GM04504 (cell line): ENCODE measurements around the gene CRYGN.

ENCODE experiments used
- DNase-seq: peaks from one replicate; pipeline ENCODE4 v3.0.0-alpha.2; 2012; ENCODE audit warnings: low read depth

The CRYGN gene

GRCh38 chr7:151379193-151379520 lies 60.8 kb downstream of the CRYGN start:
- DNase-seq = no peak
